Panc1 (cell line): ENCODE measurements around the gene PSMD6. TPM values are rescaled to one million over a fixed set of nuclear protein-coding genes. Genes with fewer than 3 reads are reported as not detected.
A peak's percentile ranks its signal among the peaks of the same experiment; 100 is the strongest.

Experiments used
- ATAC-seq: fragments of 200-7000 bp; cut with Tn5 transposase; 2 replicates; pipeline ENCODE4 v1.9.1; 2020; ENCODE audit warnings: mild to moderate bottlenecking, moderate library complexity
- Bru-seq: library from RNA; stranded (reverse); fragments of 400-500 nt; gene quantifications from one replicate; lab custom pipeline; 2021; lab: Mats Ljungman, UMichigan
- BruChase-seq, 2 experiments: library from RNA; stranded (reverse); fragments of 400-500 nt; gene quantifications; one replicate each; lab custom pipeline; 2021; lab: Mats Ljungman, UMichigan
- BruUV-seq: library from RNA; stranded (reverse); fragments of 400-500 nt; replicated peaks from 2 replicates; lab custom pipeline; 2021; lab: Mats Ljungman, UMichigan
- CTCF ChIA-PET: fragments of 300-600 bp; sonication (Branson Sonifier 250); formaldehyde crosslinking; loops from one replicate; lab custom pipeline; 2022; ENCODE audit warnings: antibody characterized with exemption; lab: Charles Lee
- POLR2A ChIA-PET: fragments of 300-600 bp; sonication (Branson Sonifier 250); formaldehyde crosslinking; loops from one replicate; lab custom pipeline; 2022; ENCODE audit warnings: antibody characterized with exemption; lab: Charles Lee
- DNase-seq: peaks from one replicate; pipeline ENCODE4 v3.0.0-alpha.2; 2010; ENCODE audit warnings: low read depth, low spot score
- H3K27ac ChIP-seq: 2 replicates; pipeline ENCODE4 v1.5.1; 2011; ENCODE audit warnings: mild to moderate bottlenecking, low read length, inconsistent platforms
- H3K27me3 ChIP-seq: fragments of 200-500 bp; sonication (Bioruptor generic); 2 replicates; pipeline ENCODE4 v1.6.0; 2014; ENCODE audit warnings: low read length, inconsistent platforms; ENCODE audit not compliant: control insufficient read depth, insufficient read depth
- H3K36me3 ChIP-seq: fragments of 200-500 bp; sonication (Bioruptor generic); 2 replicates; pipeline ENCODE4 v1.5.1; 2014; ENCODE audit warnings: inconsistent platforms, mild to moderate bottlenecking, low read length, moderate library complexity; ENCODE audit not compliant: control insufficient read depth, insufficient read depth
- H3K4me1 ChIP-seq: 2 replicates; pipeline ENCODE4 v1.5.1; 2011; ENCODE audit warnings: inconsistent platforms, mild to moderate bottlenecking, low read length, moderate library complexity; ENCODE audit not compliant: control insufficient read depth, insufficient read depth
- H3K4me3 ChIP-seq, 2 experiments: 2 replicates each; pipeline ENCODE4 v1.5.1; 2011 to 2012; ENCODE audit warnings: low read depth in 2 of 2, low read length in 2 of 2, mild to moderate bottlenecking in 2 of 2, inconsistent platforms in 1 of 2, moderate library complexity in 1 of 2
- H3K9me3 ChIP-seq: fragments of 200-500 bp; sonication (Bioruptor generic); 2 replicates; pipeline ENCODE4 v1.5.1; 2014; ENCODE audit warnings: low read depth, mild to moderate bottlenecking, inconsistent platforms, low read length, moderate library complexity; ENCODE audit not compliant: control insufficient read depth, insufficient read depth
- CTCF ChIP-seq: fragments of 450-650 bp; IDR thresholded peaks from 2 replicates; pipeline ENCODE4 v1.5.1; 2017; ENCODE audit warnings: mild to moderate bottlenecking
- POLR2AphosphoS5 ChIP-seq: IDR thresholded peaks from 2 replicates; pipeline ENCODE4 v1.6.1; 2012; ENCODE audit warnings: mild to moderate bottlenecking, low read depth, low read length, moderate library complexity
- REST ChIP-seq, 2 experiments: IDR thresholded peaks; 2 replicates each; pipeline ENCODE4 v1.6.1; 2011 to 2012; ENCODE audit warnings: low read depth in 2 of 2, control low read depth in 1 of 2, low read length in 1 of 2, mild to moderate bottlenecking in 1 of 2, moderate library complexity in 1 of 2; ENCODE audit not compliant: insufficient read depth in 1 of 2
- SIN3A ChIP-seq: IDR thresholded peaks from 2 replicates; pipeline ENCODE4 v1.6.1; 2012; ENCODE audit warnings: low read depth, mild to moderate bottlenecking, low read length, moderate library complexity, borderline replicate concordance; ENCODE audit not compliant: insufficient read depth
- TCF7L2 ChIP-seq: IDR thresholded peaks from 2 replicates; pipeline ENCODE4 v1.6.1; 2011; ENCODE audit warnings: mild to moderate bottlenecking, low read depth, low read length, inconsistent platforms
- in situ Hi-C: cut with HindIII; loops from 2 replicates; pipeline ENCODE4 v1.10.0; 2016; ENCODE audit warnings: low sequenced_read_pairs, low pct_unique_long_range_greater_than_20kb
- intact Hi-C: fragments of 100-400 bp; cut with micrococcal nuclease; formaldehyde crosslinking; loops from one replicate; pipeline ENCODE4 v1.10.0; 2022; ENCODE audit not compliant: unreplicated experiment
- long read RNA-seq: library from polyadenylated mRNA; unstranded; transcript quantifications from one replicate; pipeline ENCODE4 v2.0.0, GENCODE V29; 2021; ENCODE audit not compliant: unreplicated experiment
- polyA plus RNA-seq: library from polyadenylated mRNA; unstranded; fragments of >200 nt; gene quantifications from one replicate; pipeline ENCODE4 v1.2.1, GENCODE V29; 2012; ENCODE audit warnings: missing spikeins; ENCODE audit not compliant: insufficient read length
- total RNA-seq: library from RNA; stranded (reverse); gene quantifications from one replicate; pipeline ENCODE4 v1.2.1, GENCODE V29; 2021; ENCODE audit not compliant: unreplicated experiment

The PSMD6 gene
- total RNA-seq (55.6 TPM), Bru-seq, nascent RNA (percentile 87 among the genes with signal in this experiment), BruChase-seq, experiment 1, labeled RNA remaining after a 2-hour chase (percentile 83 among the genes with signal in this experiment), BruChase-seq, experiment 2, labeled RNA remaining after a 6-hour chase (percentile 87 among the genes with signal in this experiment)
- 74.8 TPM for polyA plus RNA-seq
- long read RNA-seq, full-length matches to known transcripts = 91 of 103 reads
- long read RNA-seq, partial matches to known transcripts = 1 of 103 reads
- long read RNA-seq, other reads (novel, unspliced or antisense) = 11 of 103 reads

DNA sequence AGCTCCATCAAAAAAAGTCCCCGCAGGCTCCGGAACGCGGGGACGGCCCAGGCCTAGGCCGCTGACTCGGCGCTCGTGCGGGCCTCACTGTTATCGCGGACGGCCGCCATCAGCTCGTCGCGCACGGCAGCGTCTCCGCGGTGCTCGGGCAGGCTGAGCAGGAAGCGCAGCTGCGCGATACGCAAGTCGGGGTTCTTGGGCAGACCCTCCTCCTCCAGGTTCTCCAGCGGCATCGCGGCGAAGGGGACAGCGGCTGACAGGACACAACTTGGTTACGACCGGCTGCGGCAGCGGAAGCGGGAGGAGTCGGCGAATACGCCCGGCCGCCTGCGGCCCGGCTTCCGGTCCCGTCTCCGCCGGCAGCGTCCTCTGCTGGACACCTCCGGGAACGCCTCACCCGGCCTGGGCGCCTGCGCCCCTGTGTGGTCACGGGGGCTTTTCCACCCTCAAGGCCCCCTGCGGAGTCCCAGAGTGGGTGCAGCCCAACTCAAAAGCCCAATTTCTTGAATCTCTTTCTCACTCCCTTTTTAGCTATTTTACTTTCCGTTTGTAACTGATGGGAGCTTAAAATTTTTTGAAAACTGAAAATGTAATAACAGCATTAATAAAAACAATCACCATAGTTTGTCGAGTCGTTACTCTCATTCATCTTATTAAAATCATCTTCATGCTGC lies at the start of gene PSMD6:
TSS of gene PSMD6 (minus strand) at position 308 of the 674 bp plus-strand sequence. CDS start at position 233, 75 bp downstream.
- Histone ChIP-seq H3K4me3 (peak within 1 kb of the TSS; percentile 82 to 95), H3K36me3 (peaks cover 19% of the 10 kb centered on the region), H3K4me1 (peaks cover 2% of the 10 kb centered on the region; the same call in 1 of the 2 replicates), H3K9me3 (no peaks in the 10 kb centered on the region), H3K27ac (peak within 1 kb of the TSS; percentile 80), H3K27me3 (no peaks in the 10 kb centered on the region)
- ChIA-PET POLR2A (no interaction called here), CTCF (no interaction called here)
- DNase-seq (peak; percentile 64), ATAC-seq (peak; percentile 97)
- BruUV-seq = no TSS peak
- peak; percentile 66 for TF ChIP-seq POLR2AphosphoS5
- no peak for TF ChIP-seq SIN3A
- peak; percentile 98 for TF ChIP-seq CTCF
- intact Hi-C loops (no loop called here), in situ Hi-C loops (no loop called here)

GRCh38 chr3:64072126-64072525 lies 48.8 kb upstream of the PSMD6 start:
- Histone ChIP-seq H3K27me3 (no peaks in the 10 kb centered on the region), H3K9me3 (no peaks in the 10 kb centered on the region), H3K27ac (no peak overlapping the region), H3K36me3 (no peaks in the 10 kb centered on the region), H3K4me3 (no peak overlapping the region), H3K4me1 (no peaks in the 10 kb centered on the region)
- POLR2A ChIA-PET = no interaction called here
- in situ Hi-C loops = no loop called here
- intact Hi-C loops = no loop called here
- TF ChIP-seq POLR2AphosphoS5 (no peak), REST (IDR thresholded peaks at IDR 0.05; ENCODE audit: insufficient read depth in 1 of 2, low read depth in 2 of 2, low read length in 1 of 2) (no peak), TCF7L2 (no peak), CTCF (no peak), SIN3A (no peak)
- ATAC-seq (no peak), DNase-seq (no peak)
- CTCF ChIA-PET = no interaction called here
- no TSS peak for BruUV-seq
